ENCODE data around the gene PRR23A.

PRR23A gene

DNA sequence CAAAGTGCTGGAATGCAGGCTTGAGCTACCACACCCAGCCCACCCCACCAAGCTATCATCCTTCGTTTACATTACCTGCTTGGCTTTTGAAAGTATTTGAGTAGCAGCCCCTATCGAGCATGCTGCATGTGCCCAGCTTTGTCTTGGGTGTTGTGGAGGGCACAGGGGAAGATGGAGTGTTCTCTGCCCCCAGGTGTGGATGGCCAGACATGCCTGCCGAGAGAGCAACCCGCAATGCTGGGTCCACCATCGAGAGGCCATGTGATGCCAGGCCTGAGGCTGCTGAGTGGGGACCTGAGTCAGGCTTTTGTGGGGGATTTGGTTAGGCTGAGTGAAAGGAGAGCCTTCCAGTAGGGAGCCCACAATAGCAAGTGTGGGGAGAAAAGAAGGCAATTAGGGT lies 33.1 kb downstream of the PRR23A start:
- no peak for DNase-seq (ENCODE audit: low read depth, low spot score)
- Histone ChIP-seq H3K4me3 (ENCODE audit: low read length) (no peak overlapping the region), H3K27ac (ENCODE audit: low read length) (no peak overlapping the region), H3K36me3 (ENCODE audit: control insufficient read depth, insufficient read depth, low read length) (no peaks in the 10 kb centered on the region), H3K9me3 (ENCODE audit: control insufficient read depth, insufficient read depth, low read length) (no peaks in the 10 kb centered on the region), H3K4me1 (ENCODE audit: control insufficient read depth, insufficient read depth, low read length) (no peaks in the 10 kb centered on the region), H3K27me3 (ENCODE audit: control insufficient read depth, insufficient read depth, low read length) (no peaks in the 10 kb centered on the region)
- WGBS (ENCODE audit: insufficient coverage, insufficient read length): no CpG with 5 or more reads among the region's 5 CpGs

DNA sequence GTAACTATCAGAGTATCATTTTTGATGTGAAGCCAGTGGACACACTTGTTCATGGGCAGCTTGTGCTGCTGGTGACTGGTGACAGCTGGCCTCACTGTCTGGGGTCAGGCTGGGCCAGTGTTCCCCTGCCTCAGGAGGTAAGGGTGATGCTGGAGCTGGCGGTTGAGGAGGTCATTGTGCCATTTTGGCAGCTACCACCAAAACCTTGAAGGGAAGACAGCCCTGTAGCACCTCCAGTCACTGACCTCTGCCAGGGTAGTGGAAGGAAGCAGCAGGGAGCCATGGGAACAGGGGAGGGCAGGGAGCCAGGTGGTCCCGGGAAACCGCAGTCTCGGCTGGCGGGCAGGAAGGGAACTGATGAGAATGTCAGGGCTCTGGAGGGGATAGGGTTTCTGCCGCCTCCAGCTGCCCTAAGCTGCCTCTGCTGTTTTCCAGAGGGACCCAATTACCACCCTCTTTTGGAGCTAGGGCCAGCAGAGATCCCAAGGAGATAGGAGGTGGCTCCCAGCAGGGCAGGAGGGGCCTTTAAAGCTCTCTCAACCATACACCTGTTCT lies 34.2 kb downstream of the PRR23A start:
- no peak overlapping the region for H3K4me3 ChIP-seq (ENCODE audit: low read length)
- H3K9me3 ChIP-seq (ENCODE audit: control insufficient read depth, insufficient read depth, low read length): no peaks in the 10 kb centered on the region
- no peak for DNase-seq (ENCODE audit: low read depth, low spot score)
- whole genome bisulfite sequencing (ENCODE audit: insufficient coverage, insufficient read length): no CpG with 5 or more reads among the region's 6 CpGs
- H3K27me3 ChIP-seq (ENCODE audit: control insufficient read depth, insufficient read depth, low read length): no peaks in the 10 kb centered on the region
- no peaks in the 10 kb centered on the region for H3K4me1 ChIP-seq (ENCODE audit: control insufficient read depth, insufficient read depth, low read length)
- no peak overlapping the region for H3K27ac ChIP-seq (ENCODE audit: low read length)
- H3K36me3 ChIP-seq (ENCODE audit: control insufficient read depth, insufficient read depth, low read length): no peaks in the 10 kb centered on the region

DNA sequence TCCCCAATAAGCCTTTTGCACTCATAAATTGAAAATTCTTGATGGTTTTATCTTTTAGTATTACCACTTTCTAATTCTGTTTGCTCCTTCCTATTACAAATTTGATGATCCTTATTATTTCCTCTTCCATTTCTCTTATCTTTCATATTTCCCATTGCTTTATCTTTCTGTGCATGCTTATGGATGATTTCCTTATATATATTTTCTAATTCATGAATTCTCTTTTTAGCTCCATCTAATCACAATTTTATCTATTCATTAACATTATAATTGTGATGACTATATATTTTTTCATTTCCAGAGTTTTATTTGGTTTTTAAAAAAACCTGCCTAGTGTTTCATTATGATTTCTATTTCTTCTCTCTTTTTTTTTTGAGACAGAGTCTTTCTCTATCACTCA lies 41.1 kb downstream of the PRR23A start:
- H3K27ac ChIP-seq (ENCODE audit: low read length): no peak overlapping the region

DNA sequence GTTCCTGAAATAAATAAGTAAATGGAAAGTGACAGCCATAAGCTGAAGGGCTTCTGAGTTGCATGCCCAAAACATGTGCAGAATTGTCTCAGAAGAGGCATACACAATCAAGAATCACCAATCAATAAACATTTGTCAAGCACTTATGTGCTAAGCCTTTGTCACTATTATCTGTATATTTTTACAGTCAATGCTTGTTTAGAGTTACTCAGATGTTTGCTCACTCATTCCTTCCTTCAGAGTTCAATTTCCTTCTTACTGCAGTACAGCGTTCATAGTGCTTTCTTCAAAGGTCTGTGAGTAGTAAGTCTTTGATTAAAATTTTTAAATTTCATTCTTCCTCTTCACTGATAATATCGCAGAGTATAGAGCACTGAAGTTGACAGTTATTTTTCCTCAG lies 41.8 kb downstream of the PRR23A start:
- no peaks in the 10 kb centered on the region for H3K36me3 ChIP-seq (ENCODE audit: control insufficient read depth, insufficient read depth, low read length)
- H3K9me3 ChIP-seq (ENCODE audit: control insufficient read depth, insufficient read depth, low read length): no peaks in the 10 kb centered on the region
- no peak overlapping the region for H3K27ac ChIP-seq (ENCODE audit: low read length)
- H3K4me1 ChIP-seq (ENCODE audit: control insufficient read depth, insufficient read depth, low read length): no peaks in the 10 kb centered on the region
- no peaks in the 10 kb centered on the region for H3K27me3 ChIP-seq (ENCODE audit: control insufficient read depth, insufficient read depth, low read length)
- H3K4me3 ChIP-seq (ENCODE audit: low read length): no peak overlapping the region
- DNase-seq (ENCODE audit: low read depth, low spot score): no peak
- no CpG with 5 or more reads among the region's 2 CpGs for WGBS (ENCODE audit: insufficient coverage, insufficient read length)

More for the DNA sequence above, 41.1 kb downstream of the PRR23A start:
- Histone ChIP-seq H3K4me3 (ENCODE audit: low read length) (no peak overlapping the region), H3K36me3 (ENCODE audit: control insufficient read depth, insufficient read depth, low read length) (no peaks in the 10 kb centered on the region), H3K27me3 (ENCODE audit: control insufficient read depth, insufficient read depth, low read length) (no peaks in the 10 kb centered on the region), H3K4me1 (ENCODE audit: control insufficient read depth, insufficient read depth, low read length) (no peaks in the 10 kb centered on the region), H3K9me3 (ENCODE audit: control insufficient read depth, insufficient read depth, low read length) (no peaks in the 10 kb centered on the region)
- DNase-seq (ENCODE audit: low read depth, low spot score): no peak

DNA sequence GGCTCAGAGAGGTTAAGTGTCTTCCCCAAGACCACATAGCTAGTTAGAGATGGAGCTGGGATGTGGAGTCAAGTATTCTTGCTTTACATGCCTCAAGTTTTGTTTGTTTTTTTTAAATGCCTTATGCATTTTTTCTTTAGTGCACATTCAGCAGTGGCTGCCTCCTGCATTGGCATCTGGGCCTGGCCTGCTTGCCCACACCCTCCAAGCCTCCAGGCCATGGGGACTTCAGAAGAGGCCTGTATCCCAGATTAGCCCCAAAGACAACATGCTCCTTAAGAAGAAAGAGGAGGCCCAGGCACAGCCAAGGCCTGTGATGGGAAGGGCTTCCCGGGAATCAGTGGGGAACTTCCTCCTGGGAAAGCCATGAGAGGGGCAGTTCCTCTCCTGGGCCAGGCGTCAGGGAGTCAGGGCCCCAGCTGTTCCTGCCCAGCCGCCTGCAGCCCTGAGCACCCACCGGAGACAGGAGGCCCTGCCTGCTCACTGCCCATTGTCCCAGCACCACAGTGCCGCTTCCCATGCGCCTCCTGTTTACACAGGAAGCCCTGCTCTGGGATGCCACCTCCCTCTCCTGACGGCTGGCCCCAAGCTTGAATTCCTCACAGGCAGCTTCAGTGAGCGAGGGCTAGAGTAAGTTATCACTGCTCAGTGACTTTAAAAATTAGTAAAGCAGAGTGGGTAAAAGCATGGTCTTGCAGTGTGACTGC lies 43.1 kb downstream of the PRR23A start:
- Histone ChIP-seq H3K9me3 (ENCODE audit: control insufficient read depth, insufficient read depth, low read length) (no peaks in the 10 kb centered on the region), H3K36me3 (ENCODE audit: control insufficient read depth, insufficient read depth, low read length) (no peaks in the 10 kb centered on the region), H3K27me3 (ENCODE audit: control insufficient read depth, insufficient read depth, low read length) (no peaks in the 10 kb centered on the region), H3K4me3 (ENCODE audit: low read length) (no peak overlapping the region), H3K27ac (ENCODE audit: low read length) (no peak overlapping the region), H3K4me1 (ENCODE audit: control insufficient read depth, insufficient read depth, low read length) (no peaks in the 10 kb centered on the region)
- WGBS (ENCODE audit: insufficient coverage, insufficient read length): no CpG with 5 or more reads among the region's 8 CpGs
- DNase-seq (ENCODE audit: low read depth, low spot score): no peak

DNA sequence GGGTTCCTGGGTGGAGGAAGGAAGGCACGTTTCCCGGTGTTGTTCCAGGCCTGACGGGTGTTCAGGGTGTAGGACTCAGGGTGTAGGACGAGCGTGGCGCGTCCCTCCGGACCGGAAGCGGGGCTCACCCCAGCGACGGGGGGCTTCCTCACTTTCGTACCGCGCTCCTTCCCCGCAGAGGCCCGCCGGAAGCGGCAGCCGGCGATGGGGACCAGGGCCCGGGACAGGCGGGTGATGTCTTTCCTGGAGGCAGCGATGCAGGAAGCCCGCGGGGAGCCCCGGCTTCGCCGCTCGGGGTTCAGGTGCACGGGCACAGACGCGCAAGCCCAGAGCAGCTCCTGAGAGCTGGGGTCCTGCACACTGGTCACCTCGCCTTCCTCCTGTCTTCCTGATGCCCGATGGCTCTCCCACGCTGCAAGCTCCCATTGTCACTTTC lies 45.6 kb downstream of the PRR23A start:
- Histone ChIP-seq H3K27me3 (ENCODE audit: control insufficient read depth, insufficient read depth, low read length) (no peaks in the 10 kb centered on the region), H3K9me3 (ENCODE audit: control insufficient read depth, insufficient read depth, low read length) (no peaks in the 10 kb centered on the region), H3K4me1 (ENCODE audit: control insufficient read depth, insufficient read depth, low read length) (no peaks in the 10 kb centered on the region), H3K27ac (ENCODE audit: low read length) (no peak overlapping the region), H3K36me3 (ENCODE audit: control insufficient read depth, insufficient read depth, low read length) (no peaks in the 10 kb centered on the region), H3K4me3 (ENCODE audit: low read length) (no peak overlapping the region)
- WGBS (ENCODE audit: insufficient coverage, insufficient read length): no CpG with 5 or more reads among the region's 36 CpGs
- DNase-seq (ENCODE audit: low read depth, low spot score): no peak
